B cell (primary cell): ENCODE results near the gene WDR62.

Experiments used
- CTCF ChIP-seq: fragments of 200-600 bp; IDR thresholded peaks from one replicate; pipeline ENCODE4 v1.8.0; 2022; ENCODE audit warnings: antibody characterized with exemption, mild to moderate bottlenecking
- EZH2 ChIP-seq: IDR thresholded peaks from 2 replicates; pipeline ENCODE4 v1.6.1; 2012; ENCODE audit warnings: borderline replicate concordance, low read depth, mild to moderate bottlenecking, moderate library complexity, low read length; ENCODE audit not compliant: insufficient read depth, poor library complexity, severe bottlenecking

GRCh38 chr19:36110487-36111199, 55.9 kb downstream of the WDR62 start, which contains the start of gene OVOL3:
- no peak for TF ChIP-seq CTCF
- no peak for TF ChIP-seq EZH2
